GM13977 (cell line): ENCODE results near the gene CCDC33.

ENCODE experiments used
- DNase-seq: peaks from one replicate; pipeline ENCODE4 v3.0.0; 2012; ENCODE audit warnings: low spot score
- CTCF ChIP-seq: IDR thresholded peaks from 2 replicates; pipeline ENCODE4 v1.5.1; 2012; ENCODE audit warnings: mild to moderate bottlenecking, control low read depth; ENCODE audit not compliant: insufficient read depth; ENCODE audit errors: extremely low read depth, missing control alignments
- in situ Hi-C: fragments of 300-500 bp; cut with MboI; formaldehyde crosslinking; loops from one replicate; pipeline ENCODE4 v1.12.0; 2022; ENCODE audit warnings: low sequenced_read_pairs, low pct_unique_long_range_greater_than_20kb, mixed read lengths, inconsistent platforms; ENCODE audit not compliant: unreplicated experiment

Gene CCDC33

GRCh38 chr15:74259292-74259648 lies 23.1 kb downstream of the CCDC33 start:
- TF ChIP-seq CTCF: no peak
- no peak for DNase-seq
- in situ Hi-C loops: no loop called here

- in situ Hi-C loops: no loop called here
- no peak for TF ChIP-seq CTCF
- no peak for DNase-seq
These were observed 23.9 kb downstream of the CCDC33 start for GRCh38 chr15:74259821-74260607.

- in situ Hi-C loops: no loop called here
- no peak for TF ChIP-seq CTCF
- DNase-seq: no peak
These were observed 24.9 kb downstream of the CCDC33 start for GRCh38 chr15:74261041-74261440.

- no peak for TF ChIP-seq CTCF
- no peak for DNase-seq
- in situ Hi-C loops: no loop called here
These were observed 25.6 kb downstream of the CCDC33 start for GRCh38 chr15:74261685-74262084.

- no peak for TF ChIP-seq CTCF
- in situ Hi-C loops: no loop called here
- DNase-seq: no peak
These were observed 26.0 kb downstream of the CCDC33 start for GRCh38 chr15:74262151-74262550.

- in situ Hi-C loops: no loop called here
- TF ChIP-seq CTCF: no peak
- no peak for DNase-seq
These were observed 26.5 kb downstream of the CCDC33 start for GRCh38 chr15:74262625-74263024.

GRCh38 chr15:74263466-74263865 lies 27.3 kb downstream of the CCDC33 start:
- no peak for TF ChIP-seq CTCF
- DNase-seq: no peak
- in situ Hi-C loops: no loop called here
